Heart left ventricle (tissue), 13 donors: ENCODE data around the gene NFKB1.

ENCODE experiments used
- POLR2A ChIP-seq, 2 donors: fragments of 450-650 bp; IDR thresholded peaks; one replicate each; pipeline ENCODE4 v1.6.1; 2017; ENCODE audit warnings: antibody characterized with exemption in 2 of 2, mild to moderate bottlenecking in 2 of 2, moderate library complexity in 2 of 2
- TF ChIP-seq, protein P1 (sequence below), 12 donors: fragments of 200-600 bp; sonication (generic) in 4 of 12; IDR thresholded peaks; one replicate each; pipeline versions ENCODE4 v1.5.0 to v1.8.0; 2018 to 2022; ENCODE audit warnings: antibody characterized with exemption in 12 of 12, mild to moderate bottlenecking in 5 of 12
- donor health status: ischemic (EF 13 %, LVEDD 7.1; RV severe dilation, severe dysfunction).
- donor health status: DM: no; HTN: yes; CAD: no.
- donor health status: DM: no; HTN: no; CAD: no.
- donor health status: ischemic (EF 25% LVEDD 6.9; RV normal size, moderate dysfunction).
- donor health status: ischemic (EF 25% LVEDD 5.7; RV mildly dilated, moderate dysfunction).
- donor health status: ischemic (EF 35%, LVEDD 5.7; RV mildly dilated, moderate dysfunction).
- donor health status: nonischemic (EF 11% LVEDD 7.7; RV severe dilation, severe dysfunction).
- donor health status: DM: yes; HTN: yes; CAD: no.
- donor health status: PGD.
- donor health status: ischemic (EF 29% LVEDD 5.4; RV normal size, mild dysfunction).
- donor health status: nonischemic (EF 23%, LVEDD 6.1; RV moderate dilation, normal function).

DNA sequence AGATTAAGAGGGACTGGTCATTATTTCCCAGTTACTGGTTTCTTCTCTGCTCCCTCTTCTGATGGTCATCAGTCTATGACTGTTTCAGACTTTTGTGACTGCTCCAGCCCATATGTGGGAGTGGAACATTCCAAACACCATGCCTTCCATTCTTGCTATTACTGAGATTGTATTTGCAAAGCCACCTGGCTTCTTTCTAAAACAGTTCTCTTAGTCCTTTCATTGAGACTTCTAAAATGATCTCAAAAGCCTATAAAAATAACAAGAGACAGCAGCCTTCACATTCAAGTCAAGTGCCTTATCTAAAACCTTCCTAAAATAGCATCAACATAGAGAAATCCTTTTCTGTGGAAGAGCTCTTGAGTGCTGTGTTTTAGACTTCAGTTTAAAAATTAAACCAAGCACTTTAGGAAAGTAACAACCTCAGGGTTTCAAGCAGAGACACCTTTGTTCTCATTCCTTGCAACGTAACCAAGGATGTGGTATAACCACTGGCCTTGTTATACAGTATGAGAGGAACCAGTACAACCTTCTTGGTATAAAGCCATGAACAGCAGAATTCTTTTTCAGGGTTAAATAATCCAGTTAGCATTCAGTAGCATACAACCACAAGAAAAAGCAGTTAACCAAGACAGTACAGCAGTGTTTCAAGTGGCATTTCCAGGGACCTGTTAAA, 97.1 kb downstream of the NFKB1 start:
- TF ChIP-seq, protein P1, sequence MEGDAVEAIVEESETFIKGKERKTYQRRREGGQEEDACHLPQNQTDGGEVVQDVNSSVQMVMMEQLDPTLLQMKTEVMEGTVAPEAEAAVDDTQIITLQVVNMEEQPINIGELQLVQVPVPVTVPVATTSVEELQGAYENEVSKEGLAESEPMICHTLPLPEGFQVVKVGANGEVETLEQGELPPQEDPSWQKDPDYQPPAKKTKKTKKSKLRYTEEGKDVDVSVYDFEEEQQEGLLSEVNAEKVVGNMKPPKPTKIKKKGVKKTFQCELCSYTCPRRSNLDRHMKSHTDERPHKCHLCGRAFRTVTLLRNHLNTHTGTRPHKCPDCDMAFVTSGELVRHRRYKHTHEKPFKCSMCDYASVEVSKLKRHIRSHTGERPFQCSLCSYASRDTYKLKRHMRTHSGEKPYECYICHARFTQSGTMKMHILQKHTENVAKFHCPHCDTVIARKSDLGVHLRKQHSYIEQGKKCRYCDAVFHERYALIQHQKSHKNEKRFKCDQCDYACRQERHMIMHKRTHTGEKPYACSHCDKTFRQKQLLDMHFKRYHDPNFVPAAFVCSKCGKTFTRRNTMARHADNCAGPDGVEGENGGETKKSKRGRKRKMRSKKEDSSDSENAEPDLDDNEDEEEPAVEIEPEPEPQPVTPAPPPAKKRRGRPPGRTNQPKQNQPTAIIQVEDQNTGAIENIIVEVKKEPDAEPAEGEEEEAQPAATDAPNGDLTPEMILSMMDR (IDR thresholded peaks at IDR 0.05), result no peak
- no peak for TF ChIP-seq POLR2A (IDR thresholded peaks at IDR 0.05)
